WTC11 (cell line): Measurements from ENCODE around the gene ANKRD39.

Source experiments
- ETV6 ChIP-seq: sonication (generic); formaldehyde crosslinking; IDR thresholded peaks from 2 replicates; pipeline ENCODE4 v1.8.1; 2022; ENCODE audit warnings: mild to moderate bottlenecking, missing genetic modification reagents
- NR1H2 ChIP-seq: sonication (generic); formaldehyde crosslinking; IDR thresholded peaks from 2 replicates; pipeline ENCODE4 v1.9.0; 2021; ENCODE audit warnings: mild to moderate bottlenecking, moderate library complexity, missing genetic modification reagents
- TF ChIP-seq, protein P1 (sequence below): fragments of 250-450 bp; sonication (Bioruptor Pico); IDR thresholded peaks from 2 replicates; pipeline ENCODE4 v1.9.0; 2021; ENCODE audit warnings: mild to moderate bottlenecking
- TF ChIP-seq, protein P2 (sequence below): fragments of 200-600 bp; IDR thresholded peaks from 2 replicates; pipeline ENCODE4 v1.8.0; 2022; ENCODE audit warnings: antibody characterized with exemption

DNA sequence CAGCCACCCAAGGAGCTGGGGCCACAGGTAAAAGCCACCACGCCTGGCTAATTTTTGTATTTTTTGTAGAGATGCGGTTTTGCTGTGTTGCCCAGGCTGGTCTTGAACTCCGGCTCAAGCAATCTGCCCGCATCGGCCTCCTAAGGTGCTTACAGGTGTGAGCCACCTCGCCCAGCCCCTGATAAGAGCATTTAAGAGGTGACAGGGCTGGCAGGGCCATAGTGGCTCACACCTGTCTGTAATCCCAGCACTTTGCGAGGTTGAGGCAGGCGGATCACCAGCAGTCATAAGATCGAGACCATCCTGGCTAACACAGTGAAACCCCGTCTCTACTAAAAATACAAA lies 50.7 kb downstream of the ANKRD39 start:
- TF ChIP-seq NR1H2 (CRISPR knock-in tag) (no peak), ETV6 (CRISPR knock-in tag) (no peak)
- TF ChIP-seq, protein P1, sequence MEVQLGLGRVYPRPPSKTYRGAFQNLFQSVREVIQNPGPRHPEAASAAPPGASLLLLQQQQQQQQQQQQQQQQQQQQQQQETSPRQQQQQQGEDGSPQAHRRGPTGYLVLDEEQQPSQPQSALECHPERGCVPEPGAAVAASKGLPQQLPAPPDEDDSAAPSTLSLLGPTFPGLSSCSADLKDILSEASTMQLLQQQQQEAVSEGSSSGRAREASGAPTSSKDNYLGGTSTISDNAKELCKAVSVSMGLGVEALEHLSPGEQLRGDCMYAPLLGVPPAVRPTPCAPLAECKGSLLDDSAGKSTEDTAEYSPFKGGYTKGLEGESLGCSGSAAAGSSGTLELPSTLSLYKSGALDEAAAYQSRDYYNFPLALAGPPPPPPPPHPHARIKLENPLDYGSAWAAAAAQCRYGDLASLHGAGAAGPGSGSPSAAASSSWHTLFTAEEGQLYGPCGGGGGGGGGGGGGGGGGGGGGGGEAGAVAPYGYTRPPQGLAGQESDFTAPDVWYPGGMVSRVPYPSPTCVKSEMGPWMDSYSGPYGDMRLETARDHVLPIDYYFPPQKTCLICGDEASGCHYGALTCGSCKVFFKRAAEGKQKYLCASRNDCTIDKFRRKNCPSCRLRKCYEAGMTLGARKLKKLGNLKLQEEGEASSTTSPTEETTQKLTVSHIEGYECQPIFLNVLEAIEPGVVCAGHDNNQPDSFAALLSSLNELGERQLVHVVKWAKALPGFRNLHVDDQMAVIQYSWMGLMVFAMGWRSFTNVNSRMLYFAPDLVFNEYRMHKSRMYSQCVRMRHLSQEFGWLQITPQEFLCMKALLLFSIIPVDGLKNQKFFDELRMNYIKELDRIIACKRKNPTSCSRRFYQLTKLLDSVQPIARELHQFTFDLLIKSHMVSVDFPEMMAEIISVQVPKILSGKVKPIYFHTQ = no peak
- TF ChIP-seq, protein P2, sequence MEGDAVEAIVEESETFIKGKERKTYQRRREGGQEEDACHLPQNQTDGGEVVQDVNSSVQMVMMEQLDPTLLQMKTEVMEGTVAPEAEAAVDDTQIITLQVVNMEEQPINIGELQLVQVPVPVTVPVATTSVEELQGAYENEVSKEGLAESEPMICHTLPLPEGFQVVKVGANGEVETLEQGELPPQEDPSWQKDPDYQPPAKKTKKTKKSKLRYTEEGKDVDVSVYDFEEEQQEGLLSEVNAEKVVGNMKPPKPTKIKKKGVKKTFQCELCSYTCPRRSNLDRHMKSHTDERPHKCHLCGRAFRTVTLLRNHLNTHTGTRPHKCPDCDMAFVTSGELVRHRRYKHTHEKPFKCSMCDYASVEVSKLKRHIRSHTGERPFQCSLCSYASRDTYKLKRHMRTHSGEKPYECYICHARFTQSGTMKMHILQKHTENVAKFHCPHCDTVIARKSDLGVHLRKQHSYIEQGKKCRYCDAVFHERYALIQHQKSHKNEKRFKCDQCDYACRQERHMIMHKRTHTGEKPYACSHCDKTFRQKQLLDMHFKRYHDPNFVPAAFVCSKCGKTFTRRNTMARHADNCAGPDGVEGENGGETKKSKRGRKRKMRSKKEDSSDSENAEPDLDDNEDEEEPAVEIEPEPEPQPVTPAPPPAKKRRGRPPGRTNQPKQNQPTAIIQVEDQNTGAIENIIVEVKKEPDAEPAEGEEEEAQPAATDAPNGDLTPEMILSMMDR = no peak
